GM20431 (cell line): ENCODE measurements around the gene MAGI1.

ENCODE experiments used
- in situ Hi-C: fragments of 300-500 bp; cut with MseI, MboI; formaldehyde crosslinking; loops from one replicate; pipeline ENCODE4 v1.15.0; 2020; ENCODE audit warnings: low sequenced_read_pairs; ENCODE audit not compliant: unreplicated experiment

The MAGI1 gene

DNA sequence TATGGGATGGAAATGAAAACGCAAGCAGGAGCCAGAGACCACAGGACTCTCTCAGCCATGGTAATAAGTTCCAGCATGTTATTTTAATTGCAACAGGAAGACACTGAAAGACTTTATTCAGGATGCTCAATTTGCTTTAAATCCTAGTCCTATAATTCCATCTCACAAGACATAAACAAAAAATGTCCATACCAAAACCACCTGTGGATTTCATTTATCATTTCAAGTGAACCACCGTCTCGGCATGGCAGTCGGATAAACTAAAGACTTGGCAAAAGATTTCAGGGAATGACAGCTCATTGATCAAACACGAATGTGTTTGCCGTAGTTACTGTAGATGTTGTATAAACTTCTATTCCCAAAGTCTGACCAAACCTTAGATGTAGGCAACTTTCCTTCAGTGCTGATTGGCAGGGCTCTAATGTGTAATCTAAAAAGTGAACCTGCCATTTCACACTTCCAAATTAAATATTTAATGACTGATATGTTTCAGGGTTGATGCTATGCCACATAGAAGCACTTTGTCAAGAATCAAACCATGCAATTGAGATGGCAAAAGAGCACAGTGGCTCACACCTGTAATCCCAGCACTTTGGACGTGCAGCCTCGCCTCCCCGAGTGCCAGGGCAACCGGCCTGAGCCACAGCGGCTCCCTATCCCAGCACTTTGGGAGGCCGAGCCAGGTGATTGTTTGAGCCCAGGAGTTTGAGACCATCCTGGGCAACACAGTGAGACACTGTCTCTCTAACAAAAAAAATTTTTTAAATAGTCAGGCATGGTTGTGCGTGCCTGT, 331.7 kb downstream of the MAGI1 start:
- in situ Hi-C loops = no loop called here

DNA sequence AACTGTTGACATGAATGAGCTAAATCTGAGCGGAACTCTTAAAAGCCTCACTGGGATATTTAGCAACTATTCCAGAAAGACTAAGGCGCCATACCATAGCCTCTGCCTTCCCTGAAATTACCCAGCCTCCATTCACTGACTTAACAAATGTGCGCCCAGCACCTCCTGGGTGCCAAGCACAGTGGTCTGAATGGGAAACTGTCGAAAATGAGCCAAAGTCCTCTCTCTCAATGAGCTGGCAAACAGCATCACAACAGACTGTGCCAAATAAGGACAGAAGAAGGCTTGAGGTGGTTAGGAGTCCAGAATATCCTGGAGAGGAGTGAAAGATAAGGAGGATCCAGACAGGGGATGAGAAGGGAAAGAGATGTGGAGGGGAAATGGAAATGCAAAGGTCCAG, 332.4 kb downstream of the MAGI1 start:
- in situ Hi-C loops = no loop called here

DNA sequence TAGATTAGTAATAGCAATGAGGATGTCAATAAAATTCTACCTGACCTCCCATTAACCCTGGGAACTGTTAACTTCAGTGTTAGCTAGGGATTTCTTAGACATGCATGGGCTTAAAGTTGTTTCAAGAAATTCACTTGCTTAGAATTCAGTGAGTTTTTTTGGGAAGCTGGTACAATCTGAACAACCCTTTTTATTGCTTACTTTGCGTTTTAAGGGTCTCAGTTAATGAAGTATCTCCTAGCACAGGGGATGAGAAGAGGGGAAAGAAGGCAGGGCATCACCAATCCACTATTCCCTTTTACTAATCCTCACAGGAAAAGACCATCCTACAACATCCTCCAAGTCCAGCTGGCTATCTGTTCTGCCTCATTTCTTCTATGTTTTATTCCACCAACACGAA, 334.9 kb downstream of the MAGI1 start:
- in situ Hi-C loops = no loop called here

DNA sequence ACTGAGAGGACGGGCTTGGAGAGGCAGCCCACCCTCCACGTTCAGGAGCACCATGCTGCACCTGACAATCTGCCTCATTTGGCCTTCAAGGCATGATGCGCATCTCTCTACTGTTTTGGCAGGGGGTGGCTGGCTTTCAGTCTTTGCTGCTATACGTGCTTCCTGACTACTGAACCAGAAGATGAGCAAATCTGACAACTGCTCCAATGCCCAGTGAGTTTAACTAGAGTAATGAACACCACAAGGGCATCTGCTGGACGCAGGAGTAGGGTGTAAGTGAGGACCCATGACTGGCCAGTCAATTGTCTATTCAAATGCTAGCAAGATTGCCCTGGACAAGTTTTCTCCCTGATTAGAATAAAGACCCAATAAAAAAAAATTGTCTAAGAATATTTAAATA, 335.7 kb downstream of the MAGI1 start:
- in situ Hi-C loops = no loop called here

DNA sequence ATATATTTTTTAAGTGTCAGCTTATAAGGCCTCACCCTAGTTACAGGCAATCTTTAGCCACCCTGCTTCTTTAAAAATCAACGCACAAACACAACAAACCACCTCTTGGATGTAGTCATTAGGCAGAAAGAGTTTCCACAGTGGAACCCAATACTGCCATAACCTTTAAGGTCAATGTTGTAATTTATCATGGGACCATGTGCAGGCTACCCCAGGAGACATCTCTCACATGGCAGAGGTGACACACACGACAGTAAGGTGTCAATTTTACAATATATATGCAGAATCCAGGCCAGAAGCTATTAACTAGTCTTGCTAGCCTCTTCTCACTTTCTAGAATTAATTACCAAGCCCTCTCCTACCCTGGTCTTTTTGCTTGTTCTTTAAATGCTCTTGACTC, 336.5 kb downstream of the MAGI1 start:
- in situ Hi-C loops = no loop called here

DNA sequence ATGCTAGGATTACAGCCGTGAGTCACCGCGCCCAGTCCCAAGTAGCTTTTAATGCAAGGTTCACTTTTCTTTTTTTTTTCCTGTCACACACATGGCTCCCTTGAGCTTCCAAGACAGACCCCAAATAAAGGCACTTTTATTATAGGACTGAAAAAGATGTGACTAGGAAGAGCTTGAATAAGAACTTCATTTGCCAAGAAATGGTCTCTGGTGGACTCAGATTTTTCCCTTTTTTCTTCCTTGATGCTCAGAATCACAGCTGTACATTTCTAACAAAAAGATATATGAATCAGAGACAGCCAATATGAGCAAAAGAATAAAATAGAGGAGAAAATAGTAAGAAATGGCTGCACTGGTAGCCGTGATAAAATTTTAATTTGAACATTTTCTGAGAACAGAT, 337.2 kb downstream of the MAGI1 start:
- in situ Hi-C loops = no loop called here

DNA sequence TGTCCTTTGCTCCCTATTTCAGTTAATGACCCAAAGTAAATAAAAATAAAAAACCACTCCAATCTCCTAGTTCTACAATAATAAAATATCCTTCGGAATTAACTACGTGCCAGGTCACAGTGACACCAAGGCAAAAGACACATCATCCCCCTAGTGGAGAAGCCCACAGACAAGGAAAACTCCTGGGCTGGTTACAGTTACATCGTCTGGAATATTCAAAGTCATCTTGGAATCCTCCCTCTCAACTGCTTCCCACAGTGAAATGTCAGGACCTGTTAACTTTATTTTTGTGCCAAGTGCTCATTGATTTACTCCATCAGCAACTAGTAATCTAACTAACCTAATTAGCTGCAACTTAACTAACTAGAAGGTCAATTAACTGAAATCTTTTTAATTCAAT, 349.3 kb downstream of the MAGI1 start:
- in situ Hi-C loops = no loop called here

DNA sequence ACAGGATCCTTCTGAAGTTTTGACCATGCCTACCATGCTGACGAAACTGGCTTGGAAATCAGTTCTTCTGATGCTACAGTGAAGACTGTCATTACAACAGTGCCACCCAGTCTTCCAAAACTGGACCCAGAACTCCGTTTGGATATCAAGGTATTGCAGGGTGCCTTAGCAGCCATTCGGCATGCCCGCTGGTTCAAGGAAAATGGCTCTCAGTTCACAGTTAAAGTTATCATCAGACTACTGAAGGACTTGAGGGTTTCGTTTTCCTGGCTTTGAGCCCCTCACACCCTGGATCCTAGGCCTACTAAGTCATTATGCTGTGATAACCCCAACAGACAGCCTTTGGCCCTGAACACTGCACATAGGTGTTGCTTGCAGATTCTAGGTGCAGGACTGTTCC, 351.0 kb downstream of the MAGI1 start:
- in situ Hi-C loops = no loop called here

DNA sequence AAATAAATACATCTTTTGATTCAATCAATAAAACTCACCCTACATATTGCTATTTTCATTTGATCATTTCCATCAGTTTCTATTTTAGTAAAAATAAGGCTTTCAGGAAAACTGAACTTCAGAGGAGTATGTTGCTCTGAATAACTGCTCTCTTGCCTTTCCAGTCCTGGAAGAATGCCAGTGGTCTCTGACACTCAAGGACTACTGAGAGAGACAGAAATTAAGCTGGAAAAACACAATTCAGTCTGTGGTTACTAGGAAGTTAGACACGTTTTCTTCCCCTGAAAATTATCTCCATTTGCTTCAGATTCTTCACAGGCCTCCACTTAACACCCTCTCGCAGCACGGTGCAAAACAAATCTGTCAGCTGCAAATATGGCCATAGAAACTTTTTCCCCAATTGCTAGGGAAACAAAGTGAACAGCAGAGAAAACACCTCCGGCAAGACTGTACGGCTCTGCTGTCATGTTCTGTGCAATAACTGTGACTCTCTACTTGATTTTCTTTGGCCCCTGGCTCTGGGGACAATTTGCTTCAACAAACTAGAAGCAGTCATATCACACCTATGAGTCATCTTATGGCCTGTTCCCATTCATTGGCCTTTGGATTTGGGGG, 353.0 kb downstream of the MAGI1 start:
- in situ Hi-C loops = no loop called here

DNA sequence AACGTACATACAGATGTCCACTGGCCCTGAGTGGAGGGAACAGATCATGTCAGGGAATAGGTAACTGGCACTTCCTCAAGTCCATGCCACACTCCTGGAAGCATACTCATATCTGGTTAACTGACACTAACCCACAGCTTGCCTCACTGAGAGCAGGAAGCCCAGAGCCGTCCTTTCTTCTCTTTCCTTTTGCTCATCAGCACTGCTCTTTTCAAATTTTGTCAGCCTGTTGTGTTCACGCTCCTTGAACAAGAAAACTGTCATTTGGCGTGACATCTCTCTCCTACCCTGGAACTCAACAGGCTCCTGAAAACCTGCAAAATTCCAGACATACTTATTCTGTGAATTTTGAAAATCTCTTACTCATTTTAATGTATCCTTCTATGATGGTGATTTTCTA, 360.2 kb downstream of the MAGI1 start:
- in situ Hi-C loops = no loop called here

DNA sequence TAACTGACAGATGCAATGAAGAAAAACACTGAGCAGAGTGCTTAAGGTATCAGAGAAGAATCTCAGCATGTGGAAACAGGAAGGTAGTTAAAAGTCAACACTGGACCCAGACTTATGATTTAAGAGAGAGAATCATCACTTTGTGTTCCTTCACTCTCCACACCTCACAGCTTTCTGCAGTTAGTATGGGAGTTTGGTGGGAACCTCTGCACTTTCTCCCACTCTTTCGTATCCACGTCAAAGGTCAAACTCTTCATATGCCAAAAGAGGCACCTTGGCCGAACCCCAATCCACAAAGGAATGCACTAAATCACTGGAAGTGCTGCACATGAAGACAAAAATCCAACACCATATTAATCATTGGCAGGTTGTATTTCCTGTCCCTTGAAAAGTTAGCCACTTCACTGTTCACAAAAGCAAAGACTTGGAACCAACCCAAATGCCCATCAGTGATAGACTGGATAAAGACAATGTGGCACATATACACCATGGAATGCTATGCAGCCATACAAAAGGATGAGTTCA, 361.2 kb downstream of the MAGI1 start:
- in situ Hi-C loops = no loop called here

DNA sequence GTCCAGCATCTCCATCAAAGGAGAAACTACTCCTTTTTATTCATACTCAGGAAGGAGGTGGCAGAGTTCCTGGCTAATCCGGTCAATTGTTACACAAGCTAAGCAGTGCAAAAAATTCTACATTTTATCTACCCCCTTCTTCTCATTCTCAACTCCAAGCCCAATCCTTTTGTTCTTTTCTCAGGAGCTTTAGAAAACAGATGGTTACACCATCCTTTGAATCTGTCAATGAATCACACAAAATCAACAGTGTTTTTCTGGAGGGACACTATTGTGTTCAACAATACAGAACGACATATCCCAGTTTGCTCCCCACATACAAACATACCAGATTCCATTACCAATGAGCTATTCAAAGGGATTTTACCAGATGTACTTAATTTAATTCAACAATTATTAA, 362.1 kb downstream of the MAGI1 start:
- in situ Hi-C loops = no loop called here

DNA sequence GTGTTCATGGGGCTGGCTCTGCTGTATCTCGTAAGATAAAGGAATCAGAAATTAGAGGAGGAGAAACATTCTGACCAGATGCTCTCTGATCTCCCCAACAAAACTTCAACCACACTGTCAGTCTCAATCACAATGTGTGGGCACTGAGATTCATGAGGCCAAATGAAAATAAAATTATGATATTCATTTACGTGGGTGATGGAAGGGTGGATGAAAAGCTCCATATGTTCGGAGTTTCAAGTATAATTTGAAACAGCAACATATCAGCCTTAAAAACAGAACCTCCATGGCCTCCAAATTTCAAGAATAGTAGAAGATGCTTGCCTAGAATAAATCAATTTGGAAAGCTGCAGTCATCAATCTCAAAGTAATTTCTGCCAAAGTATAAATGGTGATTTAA, 363.7 kb downstream of the MAGI1 start:
- in situ Hi-C loops = no loop called here

DNA sequence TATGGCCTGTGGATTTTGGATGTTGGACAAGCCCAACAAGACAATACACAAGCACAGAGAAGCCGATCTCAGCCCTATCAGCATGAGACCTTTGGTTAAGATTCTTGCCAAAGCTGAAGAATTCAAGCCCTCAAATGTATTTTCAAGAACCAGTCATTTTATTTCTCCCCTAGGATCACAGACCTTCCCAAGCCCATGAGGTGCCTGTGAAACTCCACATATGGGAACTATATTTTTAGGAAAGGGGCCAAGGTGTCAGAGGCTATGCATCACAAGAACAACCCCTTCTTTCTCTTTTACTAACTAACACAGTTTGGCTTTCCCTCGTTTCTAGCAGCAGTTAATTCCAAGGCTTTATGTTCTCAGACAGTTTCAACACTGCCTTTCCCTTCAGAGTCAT, 364.5 kb downstream of the MAGI1 start:
- in situ Hi-C loops = no loop called here

DNA sequence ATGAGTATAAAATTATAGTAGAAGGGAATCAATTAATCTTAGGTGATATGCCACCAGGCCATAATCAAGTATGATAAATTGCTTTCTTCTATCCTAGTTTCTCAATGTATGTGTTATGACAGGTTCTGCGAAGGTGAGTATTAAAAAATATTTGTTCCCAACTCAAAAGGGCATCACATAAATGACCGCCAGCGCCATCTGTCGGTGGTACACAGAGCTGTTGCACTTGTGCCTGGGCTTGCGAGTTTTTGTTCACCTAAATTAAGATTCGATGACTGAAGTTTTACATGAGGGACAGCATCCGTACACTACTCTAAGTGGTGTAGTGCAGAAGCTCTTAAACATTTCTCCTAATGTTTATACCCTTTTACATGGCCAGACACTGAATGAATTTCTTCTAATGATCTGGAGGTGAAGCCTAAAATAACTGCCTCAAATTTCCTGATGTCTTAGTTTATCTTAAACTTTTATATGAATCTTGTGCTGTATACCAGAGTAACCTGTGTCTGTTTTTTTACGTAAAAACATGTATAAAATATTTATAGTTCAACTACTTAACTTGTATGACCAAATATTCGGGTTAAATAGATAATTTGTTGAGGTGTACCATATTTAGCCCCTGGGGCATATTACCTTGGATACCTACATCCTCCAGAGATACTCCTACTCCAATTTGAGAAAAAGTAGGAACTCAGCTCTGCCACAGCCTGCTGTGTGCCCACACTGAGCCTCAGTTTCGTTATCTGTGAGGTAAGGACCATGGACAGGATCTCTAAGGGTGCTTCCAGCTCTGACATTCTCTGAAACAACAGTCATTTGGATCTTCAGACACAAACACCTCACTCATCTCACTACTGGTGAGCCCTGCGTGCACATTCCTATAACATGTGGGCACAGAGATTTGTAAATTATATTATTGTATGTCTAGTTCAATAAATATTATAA, 365.6 kb downstream of the MAGI1 start:
- in situ Hi-C loops = no loop called here

DNA sequence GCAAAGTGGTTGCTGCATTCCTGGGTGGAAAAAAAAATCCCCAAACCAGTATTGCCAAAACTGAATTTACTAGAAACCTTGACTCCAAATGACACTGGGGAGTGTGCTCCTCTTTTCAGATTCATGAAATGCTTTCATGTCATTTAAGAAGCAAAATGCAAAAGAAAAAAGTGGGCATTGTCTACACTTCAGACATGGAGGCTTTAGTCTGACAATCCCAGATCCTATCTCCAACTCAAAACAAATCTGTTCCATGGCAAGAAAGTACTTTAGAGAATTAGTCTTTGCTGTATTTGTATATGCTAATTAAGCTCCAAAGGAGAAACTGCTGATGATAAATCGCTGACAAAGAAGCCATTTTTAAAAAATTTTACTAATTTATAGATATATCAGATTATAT, 366.7 kb downstream of the MAGI1 start:
- in situ Hi-C loops = no loop called here

DNA sequence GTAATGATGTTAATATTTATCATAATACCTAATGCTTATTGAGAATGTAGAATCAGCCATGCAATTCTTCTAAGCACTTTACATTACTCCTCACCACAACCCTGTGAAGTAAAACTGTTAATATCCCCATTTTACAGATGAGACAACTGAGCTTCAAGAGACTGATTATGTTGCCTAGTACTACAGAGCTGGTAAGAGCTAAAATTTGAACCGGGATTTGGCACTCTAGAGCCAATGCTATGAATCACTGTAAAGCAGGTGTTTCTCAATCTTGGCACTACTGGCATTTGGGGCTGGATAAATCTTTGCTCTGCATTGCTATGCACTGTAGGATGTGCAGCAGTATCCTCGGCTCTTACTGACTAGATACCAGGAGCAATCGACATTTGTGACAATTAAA, 367.7 kb downstream of the MAGI1 start:
- in situ Hi-C loops = no loop called here

DNA sequence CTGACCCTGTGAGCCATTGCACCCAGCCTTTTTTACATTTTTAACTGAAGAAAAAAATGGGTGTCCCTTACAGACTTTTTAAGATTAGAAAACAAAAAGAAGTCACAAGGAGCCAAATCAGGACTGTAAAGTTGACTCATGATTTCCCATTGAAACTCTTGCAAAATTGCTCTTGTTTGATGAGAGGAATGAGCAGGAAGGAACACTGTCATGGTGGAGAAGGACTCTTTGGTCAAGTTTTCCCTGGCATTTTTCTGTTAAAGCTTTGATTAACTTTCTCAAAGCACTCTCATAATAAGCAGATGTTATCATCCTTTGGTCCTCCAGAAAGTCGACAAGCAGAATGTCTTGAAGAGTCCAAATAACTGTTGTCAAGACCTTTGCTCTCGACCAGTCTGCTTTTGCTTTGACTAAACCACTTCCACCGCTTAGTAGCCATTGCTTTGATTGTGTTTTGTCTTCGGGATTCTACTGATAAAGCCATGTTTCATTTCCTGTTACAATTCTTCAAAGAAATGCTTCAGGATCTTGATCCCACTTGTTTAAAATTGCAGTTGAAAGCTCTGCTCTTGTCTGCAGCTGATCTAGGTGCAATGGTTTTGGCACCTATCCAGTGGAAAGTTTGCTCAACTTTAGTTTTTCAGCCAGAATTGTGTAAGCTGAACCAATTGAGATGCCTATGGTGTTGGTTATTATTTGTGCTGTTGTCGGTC, 369.4 kb downstream of the MAGI1 start:
- in situ Hi-C loops = no loop called here

DNA sequence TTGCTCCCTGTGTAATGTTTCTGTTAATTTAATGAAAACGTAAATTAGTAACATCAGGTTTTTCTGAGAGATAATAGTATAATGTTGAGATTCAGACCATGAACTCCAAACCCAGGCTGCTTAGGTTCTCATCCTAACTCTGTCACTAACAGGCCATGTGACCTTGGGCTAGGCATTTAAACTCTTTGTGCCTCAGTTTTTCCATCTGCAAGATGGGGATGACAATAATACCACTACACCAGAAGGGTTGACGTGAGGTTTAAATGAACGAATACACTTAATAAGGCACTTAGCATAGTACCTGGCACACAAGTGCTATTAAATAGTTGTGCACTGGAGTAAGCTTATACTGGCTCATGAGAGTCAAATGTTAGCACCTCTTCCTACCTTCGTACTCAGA, 370.8 kb downstream of the MAGI1 start:
- in situ Hi-C loops = no loop called here

DNA sequence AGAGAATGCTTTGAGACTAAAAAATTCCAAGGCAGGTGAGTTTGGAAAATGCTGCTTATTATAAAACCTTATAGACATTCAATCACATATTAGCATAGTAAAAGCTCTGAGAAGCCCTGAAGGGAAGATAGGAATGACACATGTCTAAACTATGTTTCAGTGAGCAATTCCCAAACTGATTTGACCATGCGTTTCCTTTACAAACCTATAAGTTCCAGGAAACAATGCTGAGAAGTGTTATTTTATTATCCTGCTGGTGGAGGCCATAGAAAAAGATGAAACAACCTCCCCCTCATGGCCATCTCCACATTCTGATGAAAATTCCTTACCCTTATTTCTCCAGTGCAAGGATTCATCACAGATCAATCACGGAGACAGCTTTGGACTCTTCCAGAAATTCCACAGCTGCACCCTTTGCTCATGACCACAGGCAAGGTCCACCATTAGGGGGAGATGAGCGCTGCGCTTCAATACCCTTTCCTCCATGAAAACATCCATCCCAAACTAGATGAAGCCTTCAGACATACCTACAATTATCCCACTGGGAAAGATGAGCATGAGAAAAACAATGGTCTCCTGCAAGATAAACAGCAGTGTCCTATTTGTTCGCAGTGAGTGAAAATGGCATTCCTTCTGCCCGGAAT, 372.1 kb downstream of the MAGI1 start:
- in situ Hi-C loops = no loop called here
